ENCODE data around the gene ACOXL. TPM values are rescaled to one million over a fixed set of nuclear protein-coding genes. Genes with fewer than 3 reads are reported as not detected.

The ACOXL gene
- total RNA-seq, 1 donor from 2014 or later: 0.23 TPM

- no peak overlapping the region for H3K27ac Mint-ChIP-seq (ENCODE audit: unreplicated experiment)
- no peak for FAIRE-seq
- H3K4me3 Mint-ChIP-seq (ENCODE audit: unreplicated experiment): no peak overlapping the region
These were observed 43.7 kb upstream of the ACOXL start for GRCh38 chr2:110688594-110689091.

GRCh38 chr2:110690083-110690965, 42.0 kb upstream of the ACOXL start:
- Histone ChIP-seq H3K4me3 (ENCODE audit: insufficient read depth, low read depth, low read length) (no peak overlapping the region), H3K9me3 (ENCODE audit: insufficient read depth, low read depth, low read length) (no peaks in the 10 kb centered on the region), H3K36me3 (ENCODE audit: insufficient read depth, low read length) (no peaks in the 10 kb centered on the region), H3K4me1 (ENCODE audit: insufficient read depth, low read length) (peaks cover 3% of the 10 kb centered on the region), H4K20me1 (ENCODE audit: insufficient read depth, low read length) (no peaks in the 10 kb centered on the region), H2AFZ (ENCODE audit: low read depth, low read length) (no peak overlapping the region), H3K27me3 (ENCODE audit: insufficient read depth, low read length) (peaks cover 4% of the 10 kb centered on the region), H3K9ac (ENCODE audit: low read length) (no peak overlapping the region), H3K27ac (ENCODE audit: low read depth, low read length) (no peak overlapping the region), H3K4me2 (ENCODE audit: low read length) (no peak overlapping the region), H3K79me2 (ENCODE audit: insufficient read depth, low read length) (no peaks in the 10 kb centered on the region)
- FAIRE-seq (no peak), DNase-seq (ENCODE audit: low read depth) (no peak)
- TF ChIP-seq EZH2 (IDR thresholded peaks at IDR 0.05; ENCODE audit: insufficient read depth, low read length): no peak
- no peak for TF ChIP-seq CTCF (IDR thresholded peaks at IDR 0.05; ENCODE audit: insufficient read depth, low read depth, low read length)
- no peaks in the 10 kb centered on the region for H3K36me3 Mint-ChIP-seq (ENCODE audit: low read depth, unreplicated experiment)
- H3K27ac Mint-ChIP-seq (ENCODE audit: unreplicated experiment): no peak overlapping the region
- peaks cover 14% of the 10 kb centered on the region for H3K4me1 Mint-ChIP-seq (ENCODE audit: low read depth, unreplicated experiment)
- H3K4me3 Mint-ChIP-seq (ENCODE audit: unreplicated experiment): no peak overlapping the region
- no peaks in the 10 kb centered on the region for H3K27me3 Mint-ChIP-seq (ENCODE audit: low read depth, unreplicated experiment)
- H3K9me3 Mint-ChIP-seq (ENCODE audit: unreplicated experiment): peaks cover 7% of the 10 kb centered on the region

More at GRCh38 chr2:110688594-110689091, 43.7 kb upstream of the ACOXL start:
- DNase-seq (ENCODE audit: low read depth): peak; percentile 80
- Histone ChIP-seq H3K79me2 (ENCODE audit: insufficient read depth, low read length) (no peaks in the 10 kb centered on the region), H3K4me3 (ENCODE audit: insufficient read depth, low read depth, low read length) (no peak overlapping the region), H3K36me3 (ENCODE audit: insufficient read depth, low read length) (no peaks in the 10 kb centered on the region), H3K4me2 (ENCODE audit: low read length) (peak overlapping the region; percentile 40), H3K4me1 (ENCODE audit: insufficient read depth, low read length) (peaks cover 3% of the 10 kb centered on the region), H4K20me1 (ENCODE audit: insufficient read depth, low read length) (no peaks in the 10 kb centered on the region), H3K9me3 (ENCODE audit: insufficient read depth, low read depth, low read length) (no peaks in the 10 kb centered on the region), H2AFZ (ENCODE audit: low read depth, low read length) (no peak overlapping the region), H3K9ac (ENCODE audit: low read length) (no peak overlapping the region), H3K27me3 (ENCODE audit: insufficient read depth, low read length) (peaks cover 4% of the 10 kb centered on the region), H3K27ac (ENCODE audit: low read depth, low read length) (peak overlapping the region; percentile 10)
- Mint-ChIP-seq H3K9me3 (ENCODE audit: unreplicated experiment) (peaks cover 7% of the 10 kb centered on the region), H3K36me3 (ENCODE audit: low read depth, unreplicated experiment) (no peaks in the 10 kb centered on the region), H3K4me1 (ENCODE audit: low read depth, unreplicated experiment) (peaks cover 4% of the 10 kb centered on the region), H3K27me3 (ENCODE audit: low read depth, unreplicated experiment) (no peaks in the 10 kb centered on the region)
- TF ChIP-seq EZH2 (IDR thresholded peaks at IDR 0.05; ENCODE audit: insufficient read depth, low read length): no peak
- no peak for TF ChIP-seq CTCF (IDR thresholded peaks at IDR 0.05; ENCODE audit: insufficient read depth, low read depth, low read length)

Measured in astrocyte (in vitro differentiated cells and primary cell).